COLO668 (cell line): ENCODE results near the gene ACOT11.
A peak's percentile ranks its signal among the peaks of the same experiment; 100 is the strongest.
"Not testable (repeated sequence)": the region's sequence is repeated elsewhere in the genome, so short reads cannot be mapped to it uniquely, and the experiment has no call there.

Source experiments
- DNase-seq: peaks from one replicate; lab custom pipeline; 2025; ENCODE audit not compliant: unreplicated experiment; lab: John Stamatoyannopoulos, UW

Gene ACOT11

DNA sequence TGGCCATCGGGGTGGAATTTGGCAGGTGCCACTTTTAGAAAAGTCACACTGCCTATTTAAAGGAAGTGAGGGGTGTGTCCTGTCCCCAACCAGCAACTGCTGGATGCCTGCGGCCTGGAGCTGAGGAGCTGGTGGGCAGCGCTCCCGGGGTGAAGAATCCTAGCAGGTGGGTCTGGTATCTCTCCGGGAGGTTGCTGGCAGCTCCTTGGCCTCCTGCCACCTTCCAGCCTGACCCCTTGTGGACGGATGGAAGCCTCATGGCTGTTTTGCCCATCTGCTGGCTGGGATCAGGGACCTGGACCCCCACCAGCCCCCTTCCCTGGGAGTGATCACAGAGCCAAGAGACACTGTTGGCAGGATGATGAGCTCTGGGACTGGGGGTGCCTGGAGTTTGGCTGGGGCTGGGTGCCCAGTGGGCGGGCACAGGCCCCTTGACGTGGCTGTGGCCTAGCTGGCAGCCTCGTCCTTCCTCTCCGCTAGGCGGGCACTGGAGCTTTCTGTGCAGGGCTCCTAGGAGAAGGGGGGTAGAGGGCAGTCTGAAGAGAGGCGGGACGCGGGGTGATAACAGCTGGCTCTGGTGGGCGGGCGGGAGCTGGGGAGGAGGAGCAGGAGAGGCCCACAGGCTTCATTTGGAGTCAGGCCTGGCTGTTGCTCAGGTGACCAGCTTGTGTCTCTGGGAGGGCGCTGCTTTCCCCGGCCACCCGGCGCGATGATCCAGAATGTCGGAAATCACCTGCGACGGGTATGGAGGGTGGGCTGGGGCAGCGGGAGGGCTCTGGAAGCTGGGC lies at the start of gene ACOT11:
ACOT11 (plus strand) TSS at position 628 of the 788 bp plus-strand sequence; CDS start at position 710, 82 bp downstream.
- no peak for DNase-seq

DNA sequence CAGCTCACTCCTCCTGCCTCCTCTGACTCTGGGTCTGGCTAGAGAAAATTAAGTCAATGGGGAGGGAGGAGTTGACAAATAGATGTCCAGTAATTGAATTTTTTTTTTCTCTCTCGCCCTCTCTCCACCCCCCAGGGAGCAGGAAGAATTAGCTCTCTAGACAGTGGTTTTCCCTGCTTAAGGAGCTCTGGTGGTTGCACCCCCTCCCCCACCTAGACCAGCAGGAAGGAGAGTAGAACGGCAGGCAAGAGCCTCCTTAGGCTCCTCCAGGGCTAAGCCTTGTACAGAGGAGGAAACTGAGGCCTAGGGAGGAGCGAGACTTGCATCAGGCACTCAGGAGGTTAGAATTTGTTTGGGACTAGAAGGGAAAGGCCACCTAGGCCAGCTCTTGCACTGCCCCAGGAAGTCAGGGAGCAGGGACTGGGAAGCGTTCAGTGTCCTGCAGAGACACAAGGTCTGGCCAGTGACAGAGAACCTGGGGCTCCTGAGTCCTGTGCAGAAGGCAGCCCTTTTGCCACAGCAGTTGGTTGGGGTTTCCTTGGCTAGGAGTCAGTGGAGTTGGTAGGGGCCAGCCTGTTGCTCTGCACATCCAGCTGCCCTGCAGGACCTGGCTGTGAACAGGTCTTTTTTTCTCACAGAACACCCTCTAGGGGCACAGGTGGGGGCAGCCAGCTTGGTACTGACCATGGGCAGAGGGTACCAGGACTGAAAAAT lies 49.5 kb upstream of the ACOT11 start:
- DNase-seq: no peak

DNA sequence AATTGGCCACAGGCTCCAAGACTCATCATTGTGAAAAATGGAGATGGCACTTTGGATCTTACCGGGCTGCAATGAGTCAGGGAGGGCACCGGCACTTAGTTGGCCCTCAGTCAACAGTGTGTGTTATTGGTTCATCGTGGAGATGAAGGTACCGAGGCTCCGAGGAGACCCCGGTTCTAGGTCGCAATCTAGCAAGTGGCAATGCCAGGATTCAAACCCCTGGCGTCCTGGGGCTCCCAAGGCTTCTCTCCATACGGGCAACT lies 49.0 kb upstream of the ACOT11 start:
- DNase-seq: no peak

DNA sequence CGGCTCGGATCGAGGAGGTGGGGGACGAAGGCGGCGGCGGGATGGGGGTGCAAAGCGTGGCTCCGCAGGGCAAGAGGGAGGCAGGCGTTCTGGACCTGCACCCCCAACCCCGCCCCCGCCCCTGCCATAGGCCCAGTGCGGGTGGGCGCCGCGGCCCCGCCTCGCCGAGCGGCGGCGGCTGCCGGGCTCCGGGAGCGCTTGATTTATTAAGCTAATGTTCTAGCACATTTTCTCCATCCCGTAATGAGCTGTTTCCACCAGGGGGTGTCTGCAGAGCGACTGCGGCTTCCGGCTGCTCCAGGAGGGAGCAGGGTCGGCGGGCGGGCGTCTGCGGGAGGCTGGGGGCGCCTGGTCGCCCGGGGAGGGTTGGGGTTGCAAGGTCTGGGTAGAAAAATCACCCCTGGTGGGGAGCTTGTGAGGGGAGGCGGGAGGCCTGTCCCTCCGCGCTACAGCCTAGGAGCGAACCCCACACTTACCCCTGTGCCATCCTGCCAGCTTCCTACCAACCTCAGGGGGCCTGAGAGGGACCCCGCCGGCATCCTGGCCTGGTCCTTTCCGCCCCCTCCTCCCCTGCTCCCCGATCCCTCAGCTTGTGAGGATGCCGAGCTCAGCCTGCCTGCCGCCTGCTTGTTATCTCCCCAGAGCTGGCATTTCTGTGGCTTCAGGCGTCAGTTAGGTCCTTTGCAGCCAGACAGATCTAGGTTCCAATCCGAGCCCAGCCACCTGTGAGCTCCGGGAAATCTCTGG lies 48.5 kb upstream of the ACOT11 start:
- peak; percentile 71 for DNase-seq

DNA sequence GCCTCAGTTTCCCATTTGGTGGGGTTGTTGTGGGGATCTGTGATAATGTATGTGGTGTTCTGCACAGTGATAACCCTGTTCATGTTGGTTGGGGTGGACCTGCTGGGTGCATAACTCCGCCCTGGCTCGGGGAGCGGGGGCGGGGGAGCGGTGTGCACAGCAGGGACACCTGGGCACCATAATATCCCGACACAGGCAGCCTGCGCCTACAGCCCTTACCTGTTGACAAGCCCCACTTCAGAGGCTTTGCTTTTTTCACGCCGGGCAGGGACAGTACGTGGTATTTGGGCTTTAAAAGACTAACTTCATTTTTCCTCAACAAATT lies 48.0 kb upstream of the ACOT11 start:
- peak; percentile 77 for DNase-seq

DNA sequence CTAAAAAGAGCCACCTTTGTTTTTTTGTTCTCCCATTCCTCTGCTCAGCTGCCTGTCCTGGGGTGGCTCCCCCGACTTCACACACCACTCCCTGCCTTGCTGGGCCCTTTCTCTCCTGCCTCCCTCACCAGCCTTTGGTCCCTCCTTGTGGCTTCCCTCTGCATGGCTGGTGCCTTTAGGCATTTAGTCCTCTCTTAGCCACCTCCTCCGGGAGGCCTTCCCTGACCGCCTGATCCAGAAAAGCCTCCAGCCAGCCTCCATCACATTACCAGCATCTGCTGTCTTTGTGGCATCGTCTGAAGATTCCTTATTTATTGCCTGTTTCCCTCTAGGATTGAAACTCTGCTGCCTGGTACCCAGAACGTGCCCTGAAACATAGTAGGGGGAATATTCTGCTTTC lies 46.2 kb upstream of the ACOT11 start:
- no peak for DNase-seq

DNA sequence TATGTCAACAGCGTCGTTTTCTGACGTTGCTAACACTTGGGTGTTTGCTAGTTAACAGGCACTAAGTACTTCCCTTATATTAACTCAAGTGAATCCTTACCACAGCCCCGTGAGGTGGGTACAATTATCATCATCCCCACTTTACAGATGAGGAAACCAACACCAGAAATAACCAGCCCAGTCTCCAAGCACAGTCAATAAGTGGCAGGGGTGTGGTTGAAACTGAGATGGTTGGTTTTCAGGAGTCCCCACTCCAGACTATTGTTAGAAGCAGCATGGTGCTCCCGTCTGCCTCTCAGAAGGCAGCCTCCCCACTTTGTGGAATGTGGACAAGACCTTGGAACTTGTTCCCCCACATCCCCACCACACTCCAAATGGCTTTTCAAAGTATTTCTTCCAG lies 45.7 kb upstream of the ACOT11 start:
- DNase-seq: no peak

DNA sequence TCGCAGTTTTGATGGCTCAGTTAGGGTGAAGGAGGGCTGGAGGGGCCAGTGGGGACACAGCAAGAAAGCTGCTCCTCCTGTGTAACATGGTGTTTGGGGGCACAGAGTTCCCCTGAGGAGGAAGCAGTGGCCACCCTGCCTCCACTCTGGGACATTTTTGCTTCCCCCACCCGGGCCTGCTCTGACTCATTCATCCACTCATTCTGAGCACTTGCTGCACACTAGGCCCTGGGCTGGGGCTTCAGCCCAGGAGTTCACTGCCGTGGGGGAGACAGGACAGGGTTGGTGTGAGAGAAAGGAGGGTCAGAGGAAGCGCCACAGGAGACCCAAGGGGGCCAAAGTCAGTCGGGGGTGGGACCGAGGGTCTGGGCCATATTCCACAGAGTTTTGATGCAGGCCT lies 41.4 kb upstream of the ACOT11 start:
- no peak for DNase-seq

DNA sequence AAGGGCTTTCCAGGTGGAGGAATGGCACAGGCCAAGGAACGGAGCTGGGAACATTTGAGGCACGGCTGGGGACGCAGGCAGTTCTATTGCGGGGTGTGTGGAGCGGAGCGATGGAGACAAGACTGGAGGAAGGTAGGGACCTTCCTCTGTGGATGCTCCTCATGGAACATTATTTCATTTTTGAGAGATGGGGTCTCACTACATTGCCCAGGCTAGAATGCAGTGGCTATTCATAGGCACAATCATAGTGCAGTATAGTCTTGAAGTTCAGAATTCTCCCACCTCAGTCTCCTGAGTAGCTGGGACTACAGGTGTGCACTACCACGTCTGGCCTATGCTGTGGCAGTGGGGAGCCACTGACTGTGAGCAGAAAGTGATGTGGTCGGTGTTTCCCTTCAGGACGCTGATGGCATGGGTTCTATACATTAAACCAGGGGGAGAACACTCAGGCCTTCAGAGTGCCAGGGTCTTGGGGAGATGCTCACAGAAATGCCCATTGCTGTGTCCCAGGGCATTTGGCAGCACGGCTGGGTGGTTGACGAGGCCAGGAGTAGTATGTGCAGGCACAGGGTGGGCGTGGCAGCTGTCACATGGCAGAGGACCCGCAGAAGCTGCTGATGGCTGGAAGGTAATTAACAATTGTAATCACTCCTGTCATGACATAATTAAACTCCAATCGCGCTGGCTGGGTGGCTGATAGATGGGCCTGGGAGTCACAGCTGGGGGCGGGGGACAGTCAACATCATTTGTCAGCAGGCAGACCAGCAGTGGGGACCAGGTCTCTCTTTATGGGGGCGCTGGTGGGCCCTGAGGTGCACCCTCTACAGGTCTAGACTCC lies 40.8 kb upstream of the ACOT11 start:
- no peak for DNase-seq

DNA sequence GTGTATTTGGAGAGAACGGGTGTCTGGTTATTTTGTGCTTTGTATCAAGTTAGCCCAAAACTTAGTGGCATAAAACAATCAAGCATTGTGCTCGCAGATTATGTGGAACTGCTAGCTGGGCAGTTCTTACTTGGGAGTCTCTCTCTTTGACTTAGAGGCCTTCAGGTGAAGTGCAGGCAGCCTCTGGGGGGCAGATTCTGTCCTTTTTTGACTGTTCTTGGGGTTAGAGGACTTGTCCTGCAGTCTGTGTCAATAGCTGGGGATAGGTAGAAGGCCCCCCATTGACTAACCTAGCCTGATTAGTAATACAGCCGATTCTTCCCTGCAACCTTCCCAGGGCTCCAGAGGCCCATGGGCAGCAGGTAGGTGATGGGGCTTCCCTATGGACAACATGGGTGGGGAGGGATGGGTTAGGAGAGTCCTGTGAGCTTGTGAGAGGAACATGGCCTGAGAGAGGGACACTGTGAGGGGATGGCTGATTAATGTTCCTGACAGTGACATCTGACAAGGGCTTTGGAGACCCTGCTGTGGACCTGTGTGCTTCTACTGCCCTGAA lies 37.2 kb upstream of the ACOT11 start:
- DNase-seq: no peak

DNA sequence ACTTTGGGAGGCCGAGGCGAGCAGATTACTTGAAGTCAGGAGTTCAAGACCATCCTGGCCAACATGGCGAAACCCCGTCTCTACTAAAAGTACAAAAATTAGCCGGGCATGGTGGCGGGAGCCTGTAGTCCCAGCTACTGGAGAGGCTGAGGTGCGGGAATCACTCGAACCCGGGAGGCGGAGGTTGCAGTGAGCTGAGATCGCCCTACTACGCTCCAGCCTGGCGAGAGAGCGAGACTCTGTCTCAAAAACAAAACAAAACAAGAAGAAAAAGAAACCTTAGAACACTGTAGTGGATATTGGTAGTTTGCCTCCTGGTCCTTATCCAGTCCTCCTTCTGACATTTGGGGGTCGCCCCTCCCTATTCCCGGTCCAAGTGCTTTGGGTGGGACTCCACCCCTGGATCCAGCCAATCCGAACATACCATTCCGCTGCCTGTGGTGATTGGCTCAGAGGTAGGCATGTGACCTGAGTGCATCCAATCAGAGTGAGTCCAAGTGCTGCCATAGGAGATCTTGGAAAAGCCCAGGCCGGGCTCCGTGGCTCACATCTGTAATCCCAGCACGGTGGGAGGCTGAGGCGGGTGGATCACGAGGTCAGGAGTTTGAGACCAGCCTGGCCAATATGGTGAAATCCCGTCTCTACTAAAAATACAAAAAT lies 34.0 kb upstream of the ACOT11 start:
- DNase-seq: not testable (repeated sequence)

DNA sequence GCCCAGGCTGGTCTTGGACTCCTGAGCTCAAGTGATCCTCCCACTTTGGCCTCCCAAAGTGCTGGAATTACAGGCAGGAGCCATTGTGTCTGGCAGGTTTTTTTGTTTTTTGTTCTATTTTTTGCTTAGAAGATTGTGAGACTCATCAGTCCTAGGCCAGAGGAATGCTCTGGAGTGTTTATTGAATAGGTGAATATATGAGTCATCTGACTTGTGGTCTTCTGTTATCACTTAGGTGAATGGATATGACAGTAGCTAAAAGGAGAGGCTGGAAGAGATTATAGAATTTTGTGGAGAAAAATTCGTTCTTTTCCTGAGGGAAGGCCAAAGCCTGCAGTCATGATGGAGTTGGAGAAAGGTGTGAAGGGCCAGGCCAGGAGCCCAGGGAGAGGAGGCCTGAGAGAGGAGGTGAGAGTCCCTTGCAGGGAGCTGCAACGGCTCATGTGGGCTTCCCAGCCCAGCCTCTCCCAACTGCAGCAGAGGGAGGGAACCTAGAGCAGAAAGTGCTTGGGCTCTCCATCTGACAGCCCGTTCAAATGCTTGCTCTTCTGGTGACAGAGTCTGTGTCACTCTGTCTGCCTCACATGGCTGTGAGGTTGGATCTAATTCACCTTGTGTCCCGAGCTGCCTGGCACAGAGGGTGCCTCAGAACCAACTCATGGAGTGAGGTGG lies 31.6 kb upstream of the ACOT11 start:
- DNase-seq: no peak

DNA sequence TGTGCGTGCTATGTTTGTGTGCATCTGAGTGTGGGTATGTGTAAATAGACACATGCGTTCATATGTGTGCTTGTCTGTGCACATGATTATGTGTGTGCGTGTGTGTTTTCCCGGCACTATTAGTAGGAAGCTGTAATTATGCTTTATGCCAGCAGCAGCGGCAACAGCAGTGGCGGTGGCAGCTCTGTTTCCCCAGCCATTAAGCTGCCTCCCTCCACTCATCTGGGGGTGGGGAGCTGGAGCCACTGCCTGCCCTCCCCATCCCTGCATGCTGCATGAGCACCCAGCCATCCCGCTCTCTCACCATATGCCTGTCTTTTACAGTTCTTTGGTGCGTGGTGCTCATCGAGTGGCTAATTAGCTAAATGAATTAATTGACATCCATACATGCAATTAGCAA lies 30.5 kb upstream of the ACOT11 start:
- no peak for DNase-seq

DNA sequence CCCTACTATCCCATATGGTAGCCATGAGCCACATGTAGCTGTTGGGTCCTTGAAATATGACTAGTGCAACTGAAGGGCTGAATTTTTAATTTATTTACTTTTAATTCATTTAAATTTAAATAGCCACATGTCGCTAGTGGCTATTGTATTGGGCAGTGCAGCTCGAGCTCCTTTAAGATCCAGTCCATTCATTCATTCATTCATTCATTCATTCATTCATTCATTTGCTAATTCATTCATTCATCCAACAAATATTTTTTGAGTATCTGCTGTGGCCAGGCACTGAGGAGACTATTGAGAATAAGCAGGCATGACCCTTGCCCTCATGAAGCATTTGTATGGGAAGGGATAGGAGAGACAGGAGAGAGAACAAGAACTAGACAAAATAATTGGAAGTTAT lies 29.5 kb upstream of the ACOT11 start:
- no peak for DNase-seq

DNA sequence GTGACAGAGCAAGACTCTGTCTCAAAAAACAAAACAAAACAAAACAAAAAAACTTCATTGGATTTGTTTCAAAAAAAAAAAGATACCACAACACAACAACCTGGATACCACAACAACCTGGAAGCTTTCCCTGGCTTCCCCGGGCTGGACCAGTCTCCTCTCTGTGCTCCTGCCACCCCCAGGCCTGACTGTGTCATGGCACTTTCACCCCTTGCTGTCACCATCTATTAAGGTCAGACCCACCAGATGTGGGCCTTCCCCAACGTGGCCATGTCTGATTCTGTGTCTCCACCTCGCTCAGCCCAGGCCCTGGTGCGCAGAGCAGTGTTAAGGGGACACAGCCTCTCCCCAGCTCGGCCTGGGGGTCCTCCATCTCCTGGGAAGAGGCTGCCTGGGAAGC lies 28.3 kb upstream of the ACOT11 start:
- DNase-seq: peak; percentile 35

DNA sequence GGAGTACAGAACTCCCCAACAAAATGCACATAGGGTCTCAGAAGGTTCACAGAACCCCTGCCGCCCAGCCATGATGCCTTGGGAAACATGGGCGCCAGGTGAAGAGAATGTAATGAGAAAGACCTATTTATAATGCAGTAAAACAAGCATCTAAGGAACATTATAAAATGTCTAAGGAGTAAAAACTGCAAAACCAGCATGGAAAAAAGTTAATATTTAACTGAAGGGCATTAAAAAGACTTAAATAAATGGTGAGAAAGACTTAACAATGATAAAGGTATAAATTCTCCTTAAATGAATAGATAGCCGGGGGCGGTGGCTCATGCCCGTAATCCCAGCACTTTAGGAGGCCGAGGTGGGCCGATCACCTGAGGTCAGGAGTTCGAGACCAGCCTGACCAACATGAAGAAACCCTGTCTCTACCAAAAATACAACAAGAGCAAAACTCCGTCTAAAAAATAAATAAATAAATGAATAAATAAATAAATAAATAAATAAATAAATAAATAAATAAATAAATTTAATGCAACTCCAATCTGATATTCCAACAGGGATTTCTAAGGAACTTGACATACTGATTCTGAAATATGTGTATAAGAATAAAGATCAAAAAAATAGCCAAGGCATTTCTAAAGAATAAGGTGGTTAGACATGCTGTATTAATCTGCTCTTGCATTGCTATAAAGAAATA lies 27.3 kb upstream of the ACOT11 start:
- DNase-seq: no peak

DNA sequence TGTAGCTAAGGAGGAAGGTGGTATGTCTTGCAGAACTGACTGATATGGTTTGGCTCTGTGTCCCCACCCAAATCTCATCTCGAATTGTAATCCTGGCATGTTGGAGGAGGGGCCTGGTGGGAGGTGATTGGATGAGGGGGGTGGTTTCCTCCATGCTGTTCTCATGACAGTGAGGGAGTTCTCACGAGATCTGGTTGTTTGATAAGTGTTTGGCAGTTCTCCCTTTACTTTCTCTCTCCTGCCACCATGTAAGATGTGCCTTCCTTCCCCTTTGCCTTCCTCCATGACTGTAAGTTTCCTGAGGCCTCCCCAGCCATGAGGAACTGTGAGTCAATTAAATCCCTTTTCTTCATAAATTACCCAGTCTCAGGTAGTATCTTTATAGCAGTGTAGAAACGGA lies 21.5 kb upstream of the ACOT11 start:
- DNase-seq: not testable (repeated sequence)

DNA sequence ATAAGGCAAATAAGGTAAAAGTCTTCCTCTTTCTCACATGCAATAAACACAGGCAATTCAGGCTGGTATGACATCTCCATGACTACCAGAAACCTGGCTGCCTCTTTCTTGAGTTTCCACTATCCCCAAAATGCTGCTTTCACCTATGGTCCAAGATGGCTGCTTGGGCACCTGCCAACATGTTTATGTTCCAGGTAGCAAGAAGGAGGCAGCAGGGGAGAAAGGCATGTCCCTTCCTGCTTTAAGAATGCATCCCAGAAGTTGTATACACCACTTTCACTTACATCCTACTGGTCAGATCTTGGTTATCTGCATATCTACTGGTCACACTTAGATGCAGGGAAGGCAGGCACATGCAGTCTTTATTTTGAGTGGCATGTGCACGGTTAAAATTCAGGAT lies 19.4 kb upstream of the ACOT11 start:
- no peak for DNase-seq

DNA sequence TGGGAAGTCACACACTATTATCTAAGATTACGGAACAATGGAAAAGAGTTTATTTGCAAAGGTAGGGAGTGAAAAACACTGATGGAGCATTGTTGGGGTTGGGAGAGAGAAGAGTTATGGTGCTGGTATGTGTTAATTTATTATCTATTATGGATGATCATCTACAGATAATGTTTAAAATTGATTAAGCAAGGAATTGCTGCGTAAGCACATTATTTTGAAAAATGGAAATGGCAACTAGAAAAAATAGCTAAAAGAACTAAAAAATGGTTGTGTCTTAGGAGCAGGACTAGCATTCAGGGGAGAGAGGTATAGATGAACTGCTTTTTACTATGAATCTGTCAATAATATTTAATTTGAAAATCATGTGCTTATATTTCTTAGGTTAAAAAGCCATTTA lies 16.0 kb upstream of the ACOT11 start:
- DNase-seq: no peak
